NCI-H510A (cell line): ENCODE results near the gene PMP22.

Experiments
- DNase-seq: peaks from one replicate; lab custom pipeline; 2025; lab: John Stamatoyannopoulos, UW

The PMP22 gene

DNA sequence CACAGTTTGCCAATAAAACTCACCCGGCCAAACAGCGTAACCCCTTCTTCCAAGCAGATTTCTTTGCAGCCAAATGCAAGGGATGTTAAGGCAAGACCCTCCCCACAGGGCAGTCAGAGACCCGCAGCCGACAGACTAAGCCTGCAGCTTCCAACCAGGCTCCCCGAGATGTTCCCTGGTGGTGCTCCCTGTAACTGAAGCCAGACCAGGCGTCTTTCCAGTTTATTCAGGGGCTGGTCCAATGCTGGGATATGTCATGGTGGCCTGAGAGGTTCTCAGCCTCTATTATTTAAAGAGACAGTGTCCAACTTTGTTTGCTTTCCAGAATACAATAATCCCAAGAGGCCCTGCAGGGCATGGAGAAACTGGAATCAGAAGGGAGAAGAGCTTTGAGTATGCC, at the start of gene PMP22:
TSS of gene PMP22 (minus strand) at position 196 of the 400 bp plus-strand sequence. CDS start 4,599 bp downstream, outside the sequence.
- DNase-seq = no peak

DNA sequence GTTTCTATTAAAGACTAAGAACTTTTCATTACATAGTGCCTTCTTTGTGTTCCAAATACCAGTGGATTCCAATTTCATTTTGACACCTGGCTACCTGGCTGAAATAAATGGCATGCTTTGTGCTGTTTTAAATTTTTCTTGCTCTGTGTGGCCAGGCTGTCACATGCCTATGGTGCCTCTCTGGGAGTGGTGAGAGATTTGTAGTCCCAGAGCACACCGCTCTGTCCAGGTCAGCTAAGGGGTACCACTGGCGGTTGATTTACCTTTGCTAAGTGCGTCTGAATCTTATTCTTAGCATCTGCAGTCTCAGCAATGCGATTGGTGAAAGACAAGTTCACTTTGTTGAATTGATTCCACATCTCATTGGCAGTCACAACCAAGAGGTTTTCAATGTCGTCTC, 46.9 kb upstream of the PMP22 start:
- DNase-seq = no peak

DNA sequence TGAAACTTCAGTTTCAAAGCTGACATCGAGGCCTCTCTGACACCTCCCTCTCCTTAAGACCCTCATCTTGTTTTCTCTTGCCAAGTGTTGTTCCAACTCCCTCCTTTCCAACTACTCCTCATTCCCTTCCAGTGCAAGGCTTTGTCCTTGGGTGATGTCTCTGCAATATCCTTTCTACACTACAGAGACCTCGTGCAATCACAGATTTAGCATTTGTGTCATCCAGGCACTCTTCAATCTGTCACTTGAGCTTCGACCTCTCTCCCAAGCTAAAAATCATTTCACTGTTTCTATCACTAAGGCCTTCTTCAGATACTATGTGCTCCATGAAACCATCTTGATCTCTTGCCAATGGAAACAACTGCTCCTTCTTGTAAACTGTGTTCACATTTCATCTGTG, 44.7 kb upstream of the PMP22 start:
- no peak for DNase-seq

- DNase-seq = no peak
These were observed 44.1 kb upstream of the PMP22 start for GRCh38 chr17:15309236-15309635.

GRCh38 chr17:15308758-15309157, 43.6 kb upstream of the PMP22 start:
- DNase-seq = no peak

GRCh38 chr17:15307710-15308111, 42.6 kb upstream of the PMP22 start:
- no peak for DNase-seq

DNA sequence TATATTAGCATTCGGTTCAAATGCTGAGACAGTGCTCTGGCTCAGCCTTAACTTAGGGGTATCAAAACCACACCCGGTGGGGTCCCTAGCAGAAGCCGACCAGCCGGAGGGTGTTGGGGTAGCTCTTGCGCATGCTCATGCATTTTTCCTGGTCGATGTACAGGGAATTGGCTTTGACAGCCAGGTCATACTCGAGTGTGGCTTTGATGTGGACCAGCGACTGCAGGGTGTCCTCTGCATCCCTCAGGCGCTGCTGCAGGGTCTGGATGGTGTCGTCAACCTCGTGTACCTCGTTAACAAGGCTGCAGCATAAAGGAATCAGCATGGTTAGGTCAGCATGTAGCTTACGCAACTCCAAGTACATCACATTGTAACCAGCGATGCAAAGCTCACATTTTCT, 38.7 kb upstream of the PMP22 start:
- no peak for DNase-seq

DNA sequence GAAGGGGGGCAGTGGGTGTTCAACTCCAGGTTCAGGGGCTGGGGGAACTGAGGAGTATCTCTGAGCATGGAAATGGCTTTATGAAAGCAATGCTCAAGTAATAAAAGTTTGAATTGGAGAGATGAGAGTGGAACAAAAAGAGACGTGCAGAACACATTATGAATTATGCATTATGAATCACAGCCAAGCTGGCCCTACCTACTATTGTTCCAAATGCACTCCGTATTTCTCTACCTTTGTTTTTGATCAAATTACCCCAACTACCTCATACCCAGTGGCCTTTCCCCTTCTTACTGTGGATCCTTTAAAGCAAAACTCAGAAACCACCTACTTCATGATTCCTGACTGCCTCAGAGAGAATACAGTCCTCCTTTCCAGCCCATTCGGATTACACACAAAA, 38.1 kb upstream of the PMP22 start:
- DNase-seq = no peak

GRCh38 chr17:15301845-15302244, 36.7 kb upstream of the PMP22 start:
- no peak for DNase-seq

DNA sequence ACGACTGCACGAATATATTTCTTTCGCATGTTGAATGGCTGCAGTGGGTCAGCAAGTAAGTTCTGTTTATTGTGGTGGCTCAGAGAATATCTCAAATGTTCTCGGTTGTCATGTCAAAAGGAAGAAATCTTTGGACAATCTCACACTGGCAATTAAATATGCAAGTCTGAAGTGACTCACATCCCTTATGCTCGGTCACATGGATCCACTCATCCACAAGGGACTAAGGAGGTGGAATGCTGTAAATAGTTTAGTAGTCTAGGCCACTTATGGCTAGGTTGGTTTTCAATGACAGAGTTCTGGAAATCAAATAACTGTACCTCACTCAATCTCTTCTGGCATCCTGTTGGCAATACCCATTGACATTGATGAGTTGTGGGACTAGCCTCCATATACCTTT, 33.0 kb upstream of the PMP22 start:
- DNase-seq = no peak

DNA sequence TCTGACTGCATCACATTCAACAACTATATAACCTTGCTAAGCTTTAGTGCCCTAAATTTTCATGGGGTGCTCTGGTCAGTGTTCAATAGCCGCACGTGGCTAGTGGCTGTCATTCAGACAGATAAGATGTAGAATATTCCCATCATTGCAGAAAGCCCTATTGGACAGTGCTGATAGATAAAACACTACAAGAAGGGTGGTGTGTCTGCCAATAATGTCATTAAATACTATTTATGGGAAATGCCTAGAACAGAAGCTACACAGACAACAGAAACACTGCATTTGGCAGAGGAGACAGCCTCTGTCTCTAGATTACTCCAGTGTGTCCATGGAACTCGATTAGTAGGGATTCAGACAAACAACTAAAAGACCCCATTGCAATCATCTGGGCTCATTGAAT, 28.4 kb upstream of the PMP22 start:
- DNase-seq = no peak

DNA sequence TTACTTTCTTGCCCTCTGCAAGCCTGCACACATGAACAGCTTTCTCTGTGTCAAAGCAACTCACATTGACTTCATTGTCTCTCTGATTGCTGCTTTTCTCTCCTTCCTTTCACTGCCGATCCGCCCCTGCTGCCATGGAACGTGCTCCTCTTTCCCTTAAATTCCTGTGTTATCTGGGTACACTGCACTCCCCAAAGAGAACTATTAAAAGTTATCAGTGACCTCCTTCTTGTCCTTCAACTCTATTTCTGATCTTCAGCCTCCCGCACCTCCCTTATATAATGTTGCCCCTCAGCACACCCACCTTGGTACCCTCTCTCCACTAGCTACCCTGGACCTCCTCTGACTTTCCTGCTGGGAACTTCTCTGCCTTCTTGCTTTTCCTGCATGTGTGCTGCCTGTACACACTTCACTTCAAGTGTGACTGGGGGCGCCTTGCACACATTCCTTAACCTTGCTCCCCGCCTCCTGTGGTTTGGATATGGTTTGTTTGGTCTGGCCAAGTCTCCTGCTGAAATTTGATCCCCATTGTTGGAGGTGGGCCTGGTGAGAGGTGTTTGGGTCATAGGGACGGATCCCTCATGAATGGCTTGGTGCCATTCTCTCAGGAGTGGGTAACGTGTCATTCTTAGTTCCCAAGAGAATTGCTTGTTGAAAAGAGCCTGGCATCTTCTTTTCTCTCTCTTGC, 26.7 kb upstream of the PMP22 start:
- no peak for DNase-seq

DNA sequence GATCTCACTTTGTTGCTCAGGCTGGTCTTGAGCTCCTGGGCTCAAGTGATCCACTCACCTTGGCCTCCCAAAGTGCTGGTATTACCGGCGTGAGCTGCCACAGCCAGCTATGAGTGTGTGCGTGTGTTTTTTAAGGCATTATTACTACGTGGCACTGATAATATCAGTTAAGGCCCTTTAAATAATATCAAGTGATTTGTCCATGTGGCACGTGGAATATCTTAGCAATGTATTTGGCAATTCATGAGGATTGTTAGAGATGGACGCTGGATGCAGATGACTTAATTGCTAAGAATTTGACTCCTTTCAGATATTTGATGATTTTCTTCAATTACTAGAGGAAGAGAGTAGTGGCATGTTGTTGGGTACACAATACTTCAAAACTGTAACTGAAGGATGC, 25.5 kb upstream of the PMP22 start:
- no peak for DNase-seq

GRCh38 chr17:15289285-15290183, 24.4 kb upstream of the PMP22 start:
- no peak for DNase-seq

- DNase-seq = no peak
These were observed 23.7 kb upstream of the PMP22 start for GRCh38 chr17:15288859-15289258.

DNA sequence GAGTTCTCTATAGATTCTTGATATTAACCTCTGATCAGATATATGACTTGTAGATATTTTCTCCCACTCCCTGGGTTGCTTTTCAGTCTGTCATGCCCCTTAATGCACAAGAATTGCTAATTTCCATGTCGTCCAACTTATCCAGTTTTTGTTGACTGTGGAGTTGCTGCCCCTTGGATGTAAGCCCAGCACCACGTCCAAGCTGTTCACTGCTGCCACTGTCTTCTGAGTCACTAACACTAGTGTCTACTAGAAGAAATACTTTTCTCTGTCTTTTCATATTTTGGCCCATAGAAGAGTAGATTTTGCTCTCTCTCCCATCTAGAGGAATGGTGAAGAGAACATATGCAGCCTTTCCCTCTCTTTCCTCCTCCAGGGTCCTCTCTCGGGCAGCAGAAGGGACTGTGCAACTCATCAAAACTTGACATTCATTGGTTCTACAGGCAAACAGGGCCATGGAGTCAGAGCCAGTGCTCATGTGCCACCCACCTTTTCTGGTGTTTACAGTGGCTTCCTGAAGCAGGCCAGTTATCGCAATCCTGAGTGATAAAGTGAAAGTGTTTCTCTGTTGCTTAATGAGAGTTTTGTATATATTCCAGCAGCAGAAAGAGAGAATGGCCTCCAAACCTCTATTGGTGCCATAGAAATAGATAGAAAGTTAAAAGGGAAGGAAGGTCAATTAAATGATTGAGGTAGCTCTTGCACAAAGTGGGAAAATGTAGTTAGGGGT, 22.6 kb upstream of the PMP22 start:
- DNase-seq = no peak

- no peak for DNase-seq
These were observed 20.3 kb upstream of the PMP22 start for GRCh38 chr17:15285466-15285865.

GRCh38 chr17:15284537-15284936, 19.4 kb upstream of the PMP22 start:
- no peak for DNase-seq

- no peak for DNase-seq
These were observed 19.0 kb upstream of the PMP22 start for GRCh38 chr17:15284107-15284506.

DNA sequence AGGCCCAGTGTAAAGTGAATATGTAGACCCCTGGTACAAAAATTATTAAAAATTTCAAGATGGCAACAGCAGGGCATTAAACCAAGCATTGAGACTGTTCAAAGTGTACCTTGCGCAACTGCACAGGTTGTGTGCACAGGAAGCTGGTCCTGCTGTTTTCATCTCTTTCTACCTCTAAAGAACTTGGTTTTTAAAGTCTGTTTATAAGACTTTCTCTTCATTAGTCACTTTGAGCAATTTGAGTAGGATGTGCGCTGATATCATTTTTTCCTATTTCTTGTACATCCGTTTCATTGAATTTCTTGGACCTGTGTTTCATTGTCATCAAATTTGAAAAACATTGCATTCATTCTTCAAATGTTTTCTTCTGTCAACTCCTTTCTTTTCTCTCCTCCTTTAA, 16.8 kb upstream of the PMP22 start:
- DNase-seq = no peak

DNA sequence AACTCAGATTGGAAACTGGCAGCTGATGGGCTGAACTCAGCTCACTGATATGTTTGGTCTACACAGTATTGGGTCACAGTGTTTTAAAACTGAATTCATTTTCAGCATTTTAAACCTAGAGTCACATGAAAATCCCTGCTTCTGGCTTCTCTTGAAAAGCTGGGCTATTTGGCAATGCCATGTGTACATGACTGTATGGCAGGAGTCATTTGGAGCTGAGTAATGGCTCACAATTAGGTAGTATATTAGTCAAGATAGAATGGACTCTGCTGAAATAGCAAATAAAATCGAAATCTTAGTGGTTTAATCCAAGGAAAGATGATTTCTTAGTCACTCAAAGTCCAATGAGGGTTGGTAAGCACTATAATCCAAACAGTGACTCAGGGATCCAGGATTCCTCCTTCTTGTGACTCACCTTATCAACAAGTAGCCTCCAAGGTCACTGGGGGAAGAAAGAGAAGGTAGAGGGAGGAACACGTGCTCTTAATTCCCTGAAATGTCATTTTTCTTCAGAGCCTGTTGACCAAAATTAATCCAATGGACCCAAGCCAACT, 13.9 kb upstream of the PMP22 start:
- DNase-seq = no peak

- no peak for DNase-seq
These were observed 13.3 kb upstream of the PMP22 start for GRCh38 chr17:15278380-15278779.
